Measurements from ENCODE around the gene TRIOBP. TPM values are rescaled to one million over a fixed set of nuclear protein-coding genes. Genes with fewer than 3 reads are reported as not detected.

The TRIOBP gene
- total and polyA plus RNA-seq, 2 of the 13 experiments (the other 11 are each of a cell fraction or from before 2014, with no cell fraction given): 6.1 to 15.4 TPM

DNA sequence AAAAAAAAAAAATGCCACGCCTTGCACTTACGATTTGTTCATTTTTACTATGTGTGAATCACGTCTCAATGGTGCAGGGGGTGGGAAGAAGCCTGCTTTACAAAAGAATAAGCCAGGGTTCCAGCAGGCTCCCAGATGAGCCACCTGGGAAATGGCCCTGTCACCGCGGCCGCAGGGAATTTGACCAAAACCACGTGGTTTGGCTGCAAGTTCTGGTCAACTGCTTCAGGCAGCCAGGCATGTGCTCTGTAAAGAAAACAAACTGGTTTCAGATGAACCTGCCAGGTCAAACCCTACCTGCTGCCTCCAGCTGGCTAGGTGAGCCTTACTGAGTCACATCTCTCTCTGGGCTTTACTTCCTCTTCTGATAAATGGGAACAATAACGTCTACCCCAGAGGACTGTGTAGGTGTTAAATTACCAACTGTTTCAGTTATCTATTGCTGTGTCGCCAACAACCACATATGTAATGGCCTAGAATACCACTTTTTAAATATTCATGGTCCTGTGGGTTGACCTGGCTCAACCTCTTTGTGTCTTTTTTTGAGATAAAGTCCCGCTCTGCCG is 80.4 kb downstream of the TRIOBP start (continued):
- TF ChIP-seq, protein P1, sequence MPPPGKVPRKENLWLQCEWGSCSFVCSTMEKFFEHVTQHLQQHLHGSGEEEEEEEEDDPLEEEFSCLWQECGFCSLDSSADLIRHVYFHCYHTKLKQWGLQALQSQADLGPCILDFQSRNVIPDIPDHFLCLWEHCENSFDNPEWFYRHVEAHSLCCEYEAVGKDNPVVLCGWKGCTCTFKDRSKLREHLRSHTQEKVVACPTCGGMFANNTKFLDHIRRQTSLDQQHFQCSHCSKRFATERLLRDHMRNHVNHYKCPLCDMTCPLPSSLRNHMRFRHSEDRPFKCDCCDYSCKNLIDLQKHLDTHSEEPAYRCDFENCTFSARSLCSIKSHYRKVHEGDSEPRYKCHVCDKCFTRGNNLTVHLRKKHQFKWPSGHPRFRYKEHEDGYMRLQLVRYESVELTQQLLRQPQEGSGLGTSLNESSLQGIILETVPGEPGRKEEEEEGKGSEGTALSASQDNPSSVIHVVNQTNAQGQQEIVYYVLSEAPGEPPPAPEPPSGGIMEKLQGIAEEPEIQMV (CRISPR knock-in tag; IDR thresholded peaks at IDR 0.05; ENCODE audit: low read depth): no peak
- TF ChIP-seq, protein P2, sequence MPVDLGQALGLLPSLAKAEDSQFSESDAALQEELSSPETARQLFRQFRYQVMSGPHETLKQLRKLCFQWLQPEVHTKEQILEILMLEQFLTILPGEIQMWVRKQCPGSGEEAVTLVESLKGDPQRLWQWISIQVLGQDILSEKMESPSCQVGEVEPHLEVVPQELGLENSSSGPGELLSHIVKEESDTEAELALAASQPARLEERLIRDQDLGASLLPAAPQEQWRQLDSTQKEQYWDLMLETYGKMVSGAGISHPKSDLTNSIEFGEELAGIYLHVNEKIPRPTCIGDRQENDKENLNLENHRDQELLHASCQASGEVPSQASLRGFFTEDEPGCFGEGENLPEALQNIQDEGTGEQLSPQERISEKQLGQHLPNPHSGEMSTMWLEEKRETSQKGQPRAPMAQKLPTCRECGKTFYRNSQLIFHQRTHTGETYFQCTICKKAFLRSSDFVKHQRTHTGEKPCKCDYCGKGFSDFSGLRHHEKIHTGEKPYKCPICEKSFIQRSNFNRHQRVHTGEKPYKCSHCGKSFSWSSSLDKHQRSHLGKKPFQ (CRISPR knock-in tag; IDR thresholded peaks at IDR 0.05; ENCODE audit: insufficient replicate concordance): no peak
- TF ChIP-seq, protein P3, sequence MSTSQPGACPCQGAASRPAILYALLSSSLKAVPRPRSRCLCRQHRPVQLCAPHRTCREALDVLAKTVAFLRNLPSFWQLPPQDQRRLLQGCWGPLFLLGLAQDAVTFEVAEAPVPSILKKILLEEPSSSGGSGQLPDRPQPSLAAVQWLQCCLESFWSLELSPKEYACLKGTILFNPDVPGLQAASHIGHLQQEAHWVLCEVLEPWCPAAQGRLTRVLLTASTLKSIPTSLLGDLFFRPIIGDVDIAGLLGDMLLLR (CRISPR knock-in tag; IDR thresholded peaks at IDR 0.05): no peak
- TF ChIP-seq, protein P4, sequence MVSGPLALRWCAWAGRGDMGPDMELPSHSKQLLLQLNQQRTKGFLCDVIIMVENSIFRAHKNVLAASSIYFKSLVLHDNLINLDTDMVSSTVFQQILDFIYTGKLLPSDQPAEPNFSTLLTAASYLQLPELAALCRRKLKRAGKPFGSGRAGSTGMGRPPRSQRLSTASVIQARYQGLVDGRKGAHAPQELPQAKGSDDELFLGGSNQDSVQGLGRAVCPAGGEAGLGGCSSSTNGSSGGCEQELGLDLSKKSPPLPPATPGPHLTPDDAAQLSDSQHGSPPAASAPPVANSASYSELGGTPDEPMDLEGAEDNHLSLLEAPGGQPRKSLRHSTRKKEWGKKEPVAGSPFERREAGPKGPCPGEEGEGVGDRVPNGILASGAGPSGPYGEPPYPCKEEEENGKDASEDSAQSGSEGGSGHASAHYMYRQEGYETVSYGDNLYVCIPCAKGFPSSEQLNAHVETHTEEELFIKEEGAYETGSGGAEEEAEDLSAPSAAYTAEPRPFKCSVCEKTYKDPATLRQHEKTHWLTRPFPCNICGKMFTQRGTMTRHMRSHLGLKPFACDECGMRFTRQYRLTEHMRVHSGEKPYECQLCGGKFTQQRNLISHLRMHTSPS (CRISPR knock-in tag; IDR thresholded peaks at IDR 0.05; ENCODE audit: low read depth): no peak
- TF ChIP-seq SSRP1 (CRISPR knock-in tag; IDR thresholded peaks at IDR 0.05) (no peak), ZFP36L2 (CRISPR knock-in tag; IDR thresholded peaks at IDR 0.05) (no peak), ZKSCAN5 (CRISPR knock-in tag; IDR thresholded peaks at IDR 0.05) (no peak), ZKSCAN1 (IDR thresholded peaks at IDR 0.05; ENCODE audit: low read length) (no peak), ZNF333 (CRISPR knock-in tag; IDR thresholded peaks at IDR 0.05; ENCODE audit: borderline replicate concordance) (no peak), ZFY (CRISPR knock-in tag; IDR thresholded peaks at IDR 0.05) (no peak), ZBTB21 (CRISPR knock-in tag; IDR thresholded peaks at IDR 0.05) (no peak), ZNF83 (CRISPR knock-in tag; IDR thresholded peaks at IDR 0.05; ENCODE audit: borderline replicate concordance) (no peak), HCFC1 (IDR thresholded peaks at IDR 0.05; ENCODE audit: low read depth, low read length) (no peak), ZNF256 (CRISPR knock-in tag; conservative IDR thresholded peaks at IDR 0.05) (no peak), NCOR1 (IDR thresholded peaks at IDR 0.05; ENCODE audit: borderline replicate concordance, low read length) (no peak), RELA (CRISPR knock-in tag; IDR thresholded peaks at IDR 0.05) (no peak), ZNF343 (CRISPR knock-in tag; IDR thresholded peaks at IDR 0.05) (no peak)
- TF ChIP-seq, protein P5, sequence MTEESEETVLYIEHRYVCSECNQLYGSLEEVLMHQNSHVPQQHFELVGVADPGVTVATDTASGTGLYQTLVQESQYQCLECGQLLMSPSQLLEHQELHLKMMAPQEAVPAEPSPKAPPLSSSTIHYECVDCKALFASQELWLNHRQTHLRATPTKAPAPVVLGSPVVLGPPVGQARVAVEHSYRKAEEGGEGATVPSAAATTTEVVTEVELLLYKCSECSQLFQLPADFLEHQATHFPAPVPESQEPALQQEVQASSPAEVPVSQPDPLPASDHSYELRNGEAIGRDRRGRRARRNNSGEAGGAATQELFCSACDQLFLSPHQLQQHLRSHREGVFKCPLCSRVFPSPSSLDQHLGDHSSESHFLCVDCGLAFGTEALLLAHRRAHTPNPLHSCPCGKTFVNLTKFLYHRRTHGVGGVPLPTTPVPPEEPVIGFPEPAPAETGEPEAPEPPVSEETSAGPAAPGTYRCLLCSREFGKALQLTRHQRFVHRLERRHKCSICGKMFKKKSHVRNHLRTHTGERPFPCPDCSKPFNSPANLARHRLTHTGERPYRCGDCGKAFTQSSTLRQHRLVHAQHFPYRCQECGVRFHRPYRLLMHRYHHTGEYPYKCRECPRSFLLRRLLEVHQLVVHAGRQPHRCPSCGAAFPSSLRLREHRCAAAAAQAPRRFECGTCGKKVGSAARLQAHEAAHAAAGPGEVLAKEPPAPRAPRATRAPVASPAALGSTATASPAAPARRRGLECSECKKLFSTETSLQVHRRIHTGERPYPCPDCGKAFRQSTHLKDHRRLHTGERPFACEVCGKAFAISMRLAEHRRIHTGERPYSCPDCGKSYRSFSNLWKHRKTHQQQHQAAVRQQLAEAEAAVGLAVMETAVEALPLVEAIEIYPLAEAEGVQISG (CRISPR knock-in tag; IDR thresholded peaks at IDR 0.05): peak; percentile 19; the same call in 1 of the 2 replicates
- TF ChIP-seq, protein P6, sequence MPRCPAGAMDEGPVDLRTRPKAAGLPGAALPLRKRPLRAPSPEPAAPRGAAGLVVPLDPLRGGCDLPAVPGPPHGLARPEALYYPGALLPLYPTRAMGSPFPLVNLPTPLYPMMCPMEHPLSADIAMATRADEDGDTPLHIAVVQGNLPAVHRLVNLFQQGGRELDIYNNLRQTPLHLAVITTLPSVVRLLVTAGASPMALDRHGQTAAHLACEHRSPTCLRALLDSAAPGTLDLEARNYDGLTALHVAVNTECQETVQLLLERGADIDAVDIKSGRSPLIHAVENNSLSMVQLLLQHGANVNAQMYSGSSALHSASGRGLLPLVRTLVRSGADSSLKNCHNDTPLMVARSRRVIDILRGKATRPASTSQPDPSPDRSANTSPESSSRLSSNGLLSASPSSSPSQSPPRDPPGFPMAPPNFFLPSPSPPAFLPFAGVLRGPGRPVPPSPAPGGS (CRISPR knock-in tag; IDR thresholded peaks at IDR 0.05): no peak
- TF ChIP-seq, protein P7, sequence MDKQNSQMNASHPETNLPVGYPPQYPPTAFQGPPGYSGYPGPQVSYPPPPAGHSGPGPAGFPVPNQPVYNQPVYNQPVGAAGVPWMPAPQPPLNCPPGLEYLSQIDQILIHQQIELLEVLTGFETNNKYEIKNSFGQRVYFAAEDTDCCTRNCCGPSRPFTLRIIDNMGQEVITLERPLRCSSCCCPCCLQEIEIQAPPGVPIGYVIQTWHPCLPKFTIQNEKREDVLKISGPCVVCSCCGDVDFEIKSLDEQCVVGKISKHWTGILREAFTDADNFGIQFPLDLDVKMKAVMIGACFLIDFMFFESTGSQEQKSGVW (CRISPR knock-in tag; IDR thresholded peaks at IDR 0.05; ENCODE audit: borderline replicate concordance): no peak
